Measurements from ENCODE around the gene EGFL7. TPM values are rescaled to one million over a fixed set of nuclear protein-coding genes. Genes with fewer than 3 reads are reported as not detected.

EGFL7 gene
- total and polyA plus RNA-seq, 2 of the 13 experiments (the other 11 are each of a cell fraction or from before 2014, with no cell fraction given) = 0.20 to 5.1 TPM

DNA sequence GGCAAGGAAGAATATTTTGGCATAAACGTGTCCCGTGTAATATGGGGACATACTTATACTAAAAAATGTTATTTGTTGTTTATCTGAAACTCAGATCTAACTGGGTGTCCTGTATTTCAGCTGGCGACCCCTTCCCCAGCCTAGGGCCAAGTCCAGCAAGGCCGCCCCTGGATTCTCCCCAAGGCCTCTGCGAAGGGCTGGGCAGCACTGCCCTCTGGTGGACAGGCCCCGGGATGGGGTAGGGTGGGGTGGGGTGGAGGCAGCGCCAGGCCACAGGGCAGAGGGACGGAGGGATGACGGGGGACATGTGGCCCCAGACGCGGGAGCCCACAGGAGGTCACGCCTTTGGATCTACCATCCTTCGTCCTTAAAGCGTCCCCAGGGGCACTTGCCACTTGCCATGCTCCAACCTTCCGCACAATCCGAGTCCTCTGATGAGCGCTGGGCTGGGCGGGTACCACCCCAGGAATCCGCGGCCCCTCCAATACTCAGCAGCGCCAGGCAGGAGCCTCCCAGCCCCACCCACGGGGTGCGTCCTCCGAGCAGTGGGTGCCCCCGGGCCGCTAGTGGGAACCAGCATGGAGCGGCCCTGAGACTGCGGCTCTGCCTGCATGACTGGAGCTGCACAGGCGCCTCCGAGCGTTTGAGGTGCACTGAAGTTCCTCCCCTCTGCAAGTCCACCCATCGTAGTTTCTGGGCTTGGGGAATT, 31.6 kb downstream of the EGFL7 start (continued):
- TF ChIP-seq, protein P1, sequence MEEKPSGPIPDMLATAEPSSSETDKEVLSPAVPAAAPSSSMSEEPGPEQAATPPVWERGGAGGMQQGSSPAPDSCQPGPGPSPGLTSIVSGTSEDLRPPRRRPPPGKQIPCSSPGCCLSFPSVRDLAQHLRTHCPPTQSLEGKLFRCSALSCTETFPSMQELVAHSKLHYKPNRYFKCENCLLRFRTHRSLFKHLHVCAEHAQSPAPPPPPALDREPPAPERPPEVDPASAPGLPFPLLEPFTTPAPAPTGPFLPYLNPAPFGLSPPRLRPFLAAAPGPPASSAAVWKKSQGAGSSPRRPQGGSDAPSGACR (CRISPR knock-in tag; IDR thresholded peaks at IDR 0.05) = no peak
- TF ChIP-seq KAT8 (CRISPR knock-in tag; IDR thresholded peaks at IDR 0.05) = no peak
- no peak for TF ChIP-seq ARID5B (CRISPR knock-in tag; IDR thresholded peaks at IDR 0.05)
- TF ChIP-seq AKAP8 (CRISPR knock-in tag; IDR thresholded peaks at IDR 0.05) = no peak
- TF ChIP-seq TP53 (CRISPR knock-in tag; conservative IDR thresholded peaks at IDR 0.05) = no peak
- TF ChIP-seq, protein P2, sequence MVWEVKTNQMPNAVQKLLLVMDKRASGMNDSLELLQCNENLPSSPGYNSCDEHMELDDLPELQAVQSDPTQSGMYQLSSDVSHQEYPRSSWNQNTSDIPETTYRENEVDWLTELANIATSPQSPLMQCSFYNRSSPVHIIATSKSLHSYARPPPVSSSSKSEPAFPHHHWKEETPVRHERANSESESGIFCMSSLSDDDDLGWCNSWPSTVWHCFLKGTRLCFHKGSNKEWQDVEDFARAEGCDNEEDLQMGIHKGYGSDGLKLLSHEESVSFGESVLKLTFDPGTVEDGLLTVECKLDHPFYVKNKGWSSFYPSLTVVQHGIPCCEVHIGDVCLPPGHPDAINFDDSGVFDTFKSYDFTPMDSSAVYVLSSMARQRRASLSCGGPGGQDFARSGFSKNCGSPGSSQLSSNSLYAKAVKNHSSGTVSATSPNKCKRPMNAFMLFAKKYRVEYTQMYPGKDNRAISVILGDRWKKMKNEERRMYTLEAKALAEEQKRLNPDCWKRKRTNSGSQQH (CRISPR knock-in tag; IDR thresholded peaks at IDR 0.05; ENCODE audit: low read depth) = 0 out of 2 replicates have a peak, but pooled peaks have one; percentile 53
- no peak for TF ChIP-seq NPAS2 (CRISPR knock-in tag; IDR thresholded peaks at IDR 0.05; ENCODE audit: borderline replicate concordance)
- TF ChIP-seq, protein P3, sequence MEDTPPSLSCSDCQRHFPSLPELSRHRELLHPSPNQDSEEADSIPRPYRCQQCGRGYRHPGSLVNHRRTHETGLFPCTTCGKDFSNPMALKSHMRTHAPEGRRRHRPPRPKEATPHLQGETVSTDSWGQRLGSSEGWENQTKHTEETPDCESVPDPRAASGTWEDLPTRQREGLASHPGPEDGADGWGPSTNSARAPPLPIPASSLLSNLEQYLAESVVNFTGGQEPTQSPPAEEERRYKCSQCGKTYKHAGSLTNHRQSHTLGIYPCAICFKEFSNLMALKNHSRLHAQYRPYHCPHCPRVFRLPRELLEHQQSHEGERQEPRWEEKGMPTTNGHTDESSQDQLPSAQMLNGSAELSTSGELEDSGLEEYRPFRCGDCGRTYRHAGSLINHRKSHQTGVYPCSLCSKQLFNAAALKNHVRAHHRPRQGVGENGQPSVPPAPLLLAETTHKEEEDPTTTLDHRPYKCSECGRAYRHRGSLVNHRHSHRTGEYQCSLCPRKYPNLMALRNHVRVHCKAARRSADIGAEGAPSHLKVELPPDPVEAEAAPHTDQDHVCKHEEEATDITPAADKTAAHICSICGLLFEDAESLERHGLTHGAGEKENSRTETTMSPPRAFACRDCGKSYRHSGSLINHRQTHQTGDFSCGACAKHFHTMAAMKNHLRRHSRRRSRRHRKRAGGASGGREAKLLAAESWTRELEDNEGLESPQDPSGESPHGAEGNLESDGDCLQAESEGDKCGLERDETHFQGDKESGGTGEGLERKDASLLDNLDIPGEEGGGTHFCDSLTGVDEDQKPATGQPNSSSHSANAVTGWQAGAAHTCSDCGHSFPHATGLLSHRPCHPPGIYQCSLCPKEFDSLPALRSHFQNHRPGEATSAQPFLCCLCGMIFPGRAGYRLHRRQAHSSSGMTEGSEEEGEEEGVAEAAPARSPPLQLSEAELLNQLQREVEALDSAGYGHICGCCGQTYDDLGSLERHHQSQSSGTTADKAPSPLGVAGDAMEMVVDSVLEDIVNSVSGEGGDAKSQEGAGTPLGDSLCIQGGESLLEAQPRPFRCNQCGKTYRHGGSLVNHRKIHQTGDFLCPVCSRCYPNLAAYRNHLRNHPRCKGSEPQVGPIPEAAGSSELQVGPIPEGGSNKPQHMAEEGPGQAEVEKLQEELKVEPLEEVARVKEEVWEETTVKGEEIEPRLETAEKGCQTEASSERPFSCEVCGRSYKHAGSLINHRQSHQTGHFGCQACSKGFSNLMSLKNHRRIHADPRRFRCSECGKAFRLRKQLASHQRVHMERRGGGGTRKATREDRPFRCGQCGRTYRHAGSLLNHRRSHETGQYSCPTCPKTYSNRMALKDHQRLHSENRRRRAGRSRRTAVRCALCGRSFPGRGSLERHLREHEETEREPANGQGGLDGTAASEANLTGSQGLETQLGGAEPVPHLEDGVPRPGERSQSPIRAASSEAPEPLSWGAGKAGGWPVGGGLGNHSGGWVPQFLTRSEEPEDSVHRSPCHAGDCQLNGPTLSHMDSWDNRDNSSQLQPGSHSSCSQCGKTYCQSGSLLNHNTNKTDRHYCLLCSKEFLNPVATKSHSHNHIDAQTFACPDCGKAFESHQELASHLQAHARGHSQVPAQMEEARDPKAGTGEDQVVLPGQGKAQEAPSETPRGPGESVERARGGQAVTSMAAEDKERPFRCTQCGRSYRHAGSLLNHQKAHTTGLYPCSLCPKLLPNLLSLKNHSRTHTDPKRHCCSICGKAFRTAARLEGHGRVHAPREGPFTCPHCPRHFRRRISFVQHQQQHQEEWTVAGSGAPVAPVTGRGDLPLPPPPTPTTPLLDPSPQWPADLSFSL (CRISPR knock-in tag; IDR thresholded peaks at IDR 0.05) = no peak
- no peak for TF ChIP-seq NCOA2 (CRISPR knock-in tag; IDR thresholded peaks at IDR 0.05)
- TF ChIP-seq HES4 (CRISPR knock-in tag; IDR thresholded peaks at IDR 0.05; ENCODE audit: borderline replicate concordance) = no peak
- TF ChIP-seq HNRNPK (IDR thresholded peaks at IDR 0.05; ENCODE audit: low read depth, low read length, poor library complexity, severe bottlenecking) = no peak
- TF ChIP-seq EP300 (IDR thresholded peaks at IDR 0.05; ENCODE audit: low read depth in 2 of 2, low read length in 2 of 2) = no peak
- no peak for TF ChIP-seq EP300 (CRISPR knock-in tag; IDR thresholded peaks at IDR 0.05; ENCODE audit: borderline replicate concordance)
- TF ChIP-seq NR2F6 (IDR thresholded peaks at IDR 0.05) = no peak
- peak; percentile 20; the same call in 1 of the 2 replicates for TF ChIP-seq NR2F6 (CRISPR knock-in tag; IDR thresholded peaks at IDR 0.05)
- no peak for TF ChIP-seq TSC22D2 (CRISPR knock-in tag; IDR thresholded peaks at IDR 0.05; ENCODE audit: borderline replicate concordance)
- 0 out of 2 replicates have a peak, but pooled peaks have one; percentile 3 for TF ChIP-seq MXD4 (CRISPR knock-in tag; IDR thresholded peaks at IDR 0.05)
- TF ChIP-seq ZNF263 (CRISPR knock-in tag; IDR thresholded peaks at IDR 0.05) = peak; percentile 70

Data from HepG2 (cell line).